DOHH2 (cell line): ENCODE data around the gene RPUSD2.
A peak's percentile ranks its signal among the peaks of the same experiment; 100 is the strongest.

Experiments used
- H3F3A ChIP-seq: fragments of 200-600 bp; sonication (generic), shearing (Covaris generic); 2 replicates; pipeline ENCODE4 v1.6.0; 2016; ENCODE audit warnings: antibody characterized with exemption, mild to moderate bottlenecking; ENCODE audit not compliant: control insufficient read depth, insufficient read depth
- H3K27ac ChIP-seq: fragments of 200-600 bp; sonication (generic); 2 replicates; pipeline ENCODE4 v1.5.1; 2014; ENCODE audit warnings: low read depth, mild to moderate bottlenecking, low read length, moderate library complexity
- H3K27me3 ChIP-seq: fragments of 200-600 bp; sonication (generic); 2 replicates; pipeline ENCODE4 v1.6.1; 2014; ENCODE audit warnings: mild to moderate bottlenecking, low read length, mixed read lengths; ENCODE audit not compliant: control insufficient read depth
- H3K36me3 ChIP-seq: fragments of 200-600 bp; sonication (generic); 2 replicates; pipeline ENCODE4 v1.6.1; 2014; ENCODE audit warnings: mild to moderate bottlenecking, low read length, moderate library complexity, mixed read lengths; ENCODE audit not compliant: control insufficient read depth
- H3K4me1 ChIP-seq: fragments of 200-600 bp; sonication (generic); 2 replicates; pipeline ENCODE4 v1.6.1; 2014; ENCODE audit warnings: mild to moderate bottlenecking, low read length, mixed read lengths; ENCODE audit not compliant: control insufficient read depth
- H3K4me2 ChIP-seq: fragments of 200-600 bp; sonication (generic); 2 replicates; pipeline ENCODE4 v1.6.0; 2014; ENCODE audit warnings: mild to moderate bottlenecking, low read length, moderate library complexity
- H3K4me3 ChIP-seq: fragments of 200-600 bp; sonication (generic); 2 replicates; pipeline ENCODE4 v1.5.1; 2014; ENCODE audit warnings: mild to moderate bottlenecking, low read length, mixed read lengths
- H3K79me2 ChIP-seq: fragments of 200-600 bp; sonication (generic); 2 replicates; pipeline ENCODE4 v1.6.1; 2014; ENCODE audit warnings: mild to moderate bottlenecking, low read length, mixed read lengths; ENCODE audit not compliant: control insufficient read depth
- H3K9me2 ChIP-seq: fragments of 200-600 bp; sonication (generic); replicated peaks from 2 replicates; pipeline ENCODE4 v1.6.1; 2014; ENCODE audit warnings: mild to moderate bottlenecking, low read length, mixed read lengths; ENCODE audit not compliant: control insufficient read depth
- H3K9me3 ChIP-seq: fragments of 200-600 bp; sonication (generic); 2 replicates; pipeline ENCODE4 v1.6.1; 2014; ENCODE audit warnings: antibody characterized with exemption, low read length, mixed read lengths; ENCODE audit not compliant: control insufficient read depth, insufficient read depth
- H4K20me1 ChIP-seq: fragments of 200-600 bp; sonication (generic); 2 replicates; pipeline ENCODE4 v1.6.0; 2014; ENCODE audit warnings: low read depth, mild to moderate bottlenecking, antibody characterized with exemption, low read length, moderate library complexity; ENCODE audit not compliant: control insufficient read depth, insufficient read depth
- EZH2phosphoT487 ChIP-seq: fragments of 200-600 bp; sonication (generic); IDR thresholded peaks from 2 replicates; pipeline ENCODE4 v1.6.1; 2017; ENCODE audit warnings: borderline replicate concordance, mild to moderate bottlenecking, antibody characterized with exemption, low read length, moderate library complexity, mixed read lengths
- TF ChIP-seq, protein P1 (sequence below): fragments of 200-600 bp; sonication (generic); IDR thresholded peaks from one replicate; pipeline ENCODE4 v1.5.1; 2014; ENCODE audit warnings: antibody characterized with exemption, mild to moderate bottlenecking, low read depth, low read length; ENCODE audit not compliant: poor library complexity, severe bottlenecking

RPUSD2 gene

DNA sequence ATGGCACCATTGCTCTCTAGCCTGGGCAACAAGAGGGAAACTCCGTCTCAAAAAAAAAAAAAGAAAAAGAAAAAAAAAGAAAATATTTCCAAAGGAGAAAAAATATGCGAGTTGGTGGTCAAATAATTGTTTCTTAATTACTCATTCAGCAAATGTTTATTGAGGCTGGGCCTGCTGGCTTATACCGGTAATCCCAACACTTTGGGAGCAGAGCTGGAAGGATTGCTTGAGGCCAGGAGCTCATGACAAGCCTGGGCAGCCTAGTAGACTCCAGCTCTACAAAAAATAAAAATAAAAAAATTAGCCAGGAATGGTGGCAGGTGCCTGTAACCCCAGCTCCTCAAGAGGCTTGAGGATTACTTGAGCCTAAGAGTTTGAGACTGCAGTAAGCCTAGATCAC, 29.0 kb downstream of the RPUSD2 start:
- TF ChIP-seq, protein P1, sequence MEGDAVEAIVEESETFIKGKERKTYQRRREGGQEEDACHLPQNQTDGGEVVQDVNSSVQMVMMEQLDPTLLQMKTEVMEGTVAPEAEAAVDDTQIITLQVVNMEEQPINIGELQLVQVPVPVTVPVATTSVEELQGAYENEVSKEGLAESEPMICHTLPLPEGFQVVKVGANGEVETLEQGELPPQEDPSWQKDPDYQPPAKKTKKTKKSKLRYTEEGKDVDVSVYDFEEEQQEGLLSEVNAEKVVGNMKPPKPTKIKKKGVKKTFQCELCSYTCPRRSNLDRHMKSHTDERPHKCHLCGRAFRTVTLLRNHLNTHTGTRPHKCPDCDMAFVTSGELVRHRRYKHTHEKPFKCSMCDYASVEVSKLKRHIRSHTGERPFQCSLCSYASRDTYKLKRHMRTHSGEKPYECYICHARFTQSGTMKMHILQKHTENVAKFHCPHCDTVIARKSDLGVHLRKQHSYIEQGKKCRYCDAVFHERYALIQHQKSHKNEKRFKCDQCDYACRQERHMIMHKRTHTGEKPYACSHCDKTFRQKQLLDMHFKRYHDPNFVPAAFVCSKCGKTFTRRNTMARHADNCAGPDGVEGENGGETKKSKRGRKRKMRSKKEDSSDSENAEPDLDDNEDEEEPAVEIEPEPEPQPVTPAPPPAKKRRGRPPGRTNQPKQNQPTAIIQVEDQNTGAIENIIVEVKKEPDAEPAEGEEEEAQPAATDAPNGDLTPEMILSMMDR, result no peak
- TF ChIP-seq EZH2phosphoT487, result no peak
- H3K27ac ChIP-seq, result peak overlapping the region; percentile 96; the same call in 1 of the 2 replicates
- peaks cover 44% of the 10 kb centered on the region for H3K36me3 ChIP-seq
- H3K9me3 ChIP-seq, result no peaks in the 10 kb centered on the region
- peaks cover 70% of the 10 kb centered on the region for H3K4me1 ChIP-seq
- no peak overlapping the region for H3K4me3 ChIP-seq
- no peak overlapping the region for H3K4me2 ChIP-seq
- no peaks in the 10 kb centered on the region for H3K9me2 ChIP-seq
- 0 out of 2 replicates have a peak, but pooled peaks cover 5% of the 10 kb centered on the region for H4K20me1 ChIP-seq
- peaks cover 20% of the 10 kb centered on the region for H3F3A ChIP-seq
- no peaks in the 10 kb centered on the region for H3K27me3 ChIP-seq
- H3K79me2 ChIP-seq, result peaks cover 86% of the 10 kb centered on the region

DNA sequence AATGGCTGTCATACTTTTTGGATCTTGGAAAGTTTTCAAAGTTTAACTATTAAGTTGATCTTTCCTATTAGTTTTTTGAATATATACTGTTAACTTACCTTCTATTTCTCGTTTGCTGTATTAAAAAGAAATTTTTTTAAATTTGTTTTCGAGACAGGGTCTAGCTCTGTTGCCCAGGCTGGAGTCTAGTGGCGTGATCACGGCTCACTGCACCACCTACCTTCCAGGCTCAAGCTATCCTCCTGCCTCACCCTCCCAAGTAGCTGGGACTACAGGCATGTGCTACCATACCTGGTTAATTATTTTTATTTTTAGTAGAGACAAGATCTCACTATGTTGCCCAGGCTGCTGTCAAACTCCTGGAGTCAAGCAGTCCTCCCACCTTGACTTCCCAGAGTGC, 29.6 kb downstream of the RPUSD2 start:
- peaks cover 20% of the 10 kb centered on the region for H3F3A ChIP-seq
- 0 out of 2 replicates have a peak, but pooled peaks cover 5% of the 10 kb centered on the region for H4K20me1 ChIP-seq
- H3K27me3 ChIP-seq, result no peaks in the 10 kb centered on the region
- peaks cover 71% of the 10 kb centered on the region for H3K4me1 ChIP-seq
- H3K9me2 ChIP-seq, result no peaks in the 10 kb centered on the region
- H3K27ac ChIP-seq, result peak overlapping the region; percentile 96
- peaks cover 91% of the 10 kb centered on the region for H3K79me2 ChIP-seq
- TF ChIP-seq, protein P1, result no peak
- no peak for TF ChIP-seq EZH2phosphoT487
- H3K4me3 ChIP-seq, result no peak overlapping the region
- no peaks in the 10 kb centered on the region for H3K9me3 ChIP-seq
- peaks cover 50% of the 10 kb centered on the region for H3K36me3 ChIP-seq
- H3K4me2 ChIP-seq, result 0 out of 2 replicates have a peak overlapping the region, but pooled peaks have one; percentile 10

DNA sequence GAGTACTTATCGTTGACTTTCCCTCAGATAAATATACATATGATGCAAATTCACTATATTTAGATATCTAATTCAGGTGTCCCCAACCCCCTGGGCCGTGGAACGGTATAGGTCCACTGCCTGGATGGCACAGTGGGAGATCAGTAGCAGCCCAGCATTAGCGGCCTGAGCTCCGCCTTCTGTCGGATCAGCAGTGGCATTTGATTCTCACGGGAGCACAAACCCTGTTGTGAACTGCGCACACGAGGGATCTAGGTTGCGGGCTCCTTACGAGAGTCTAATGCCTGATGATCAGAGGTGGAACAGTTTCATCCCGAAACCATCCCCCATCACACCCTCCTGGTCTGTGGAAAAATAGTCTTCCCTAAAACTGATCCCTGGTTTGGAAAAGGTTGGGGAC, 31.9 kb downstream of the RPUSD2 start:
- Histone ChIP-seq H3K36me3 (peaks cover 61% of the 10 kb centered on the region), H3F3A (peaks cover 16% of the 10 kb centered on the region), H3K9me3 (no peaks in the 10 kb centered on the region), H4K20me1 (no peaks in the 10 kb centered on the region), H3K27me3 (no peaks in the 10 kb centered on the region), H3K27ac (peak overlapping the region; percentile 96), H3K4me3 (peak overlapping the region; percentile 75), H3K9me2 (no peaks in the 10 kb centered on the region), H3K4me2 (peak overlapping the region; percentile 69), H3K79me2 (peaks cover 97% of the 10 kb centered on the region), H3K4me1 (peaks cover 72% of the 10 kb centered on the region)
- no peak for TF ChIP-seq EZH2phosphoT487
- TF ChIP-seq, protein P1, result no peak
